ENCODE results near the gene LARP1B. TPM values are rescaled to one million over a fixed set of nuclear protein-coding genes. Genes with fewer than 3 reads are reported as not detected.

LARP1B gene
- total RNA-seq, 1 donor from 2014 or later, result 22.3 TPM

GRCh38 chr4:128176643-128177042 is 115.5 kb downstream of the LARP1B start:
- Mint-ChIP-seq H3K36me3 (ENCODE audit: insufficient read depth) (peaks cover 5% of the 10 kb centered on the region), H3K27me3 (no peaks in the 10 kb centered on the region), H3K27ac (no peak overlapping the region), H3K9me3 (ENCODE audit: low read depth) (no peaks in the 10 kb centered on the region), H3K4me3 (ENCODE audit: low read depth) (no peak overlapping the region), H3K4me1 (ENCODE audit: low read depth) (no peaks in the 10 kb centered on the region)
- TF ChIP-seq CTCF (IDR thresholded peaks at IDR 0.05; ENCODE audit: unreplicated experiment), result no peak
- no peak for DNase-seq (ENCODE audit: low spot score, unreplicated experiment)

- TF ChIP-seq CTCF (IDR thresholded peaks at IDR 0.05; ENCODE audit: unreplicated experiment), result no peak
- DNase-seq (ENCODE audit: low spot score, unreplicated experiment), result no peak
- Mint-ChIP-seq H3K27ac (no peak overlapping the region), H3K4me3 (ENCODE audit: low read depth) (no peak overlapping the region), H3K36me3 (ENCODE audit: insufficient read depth) (peaks cover 7% of the 10 kb centered on the region), H3K27me3 (no peaks in the 10 kb centered on the region), H3K4me1 (ENCODE audit: low read depth) (no peaks in the 10 kb centered on the region), H3K9me3 (ENCODE audit: low read depth) (peaks cover 3% of the 10 kb centered on the region)
These were observed 116.4 kb downstream of the LARP1B start for GRCh38 chr4:128177498-128177897.

GRCh38 chr4:128186623-128187022 is 125.5 kb downstream of the LARP1B start:
- H3K27ac Mint-ChIP-seq, result no peak overlapping the region
- H3K9me3 Mint-ChIP-seq (ENCODE audit: low read depth), result peaks cover 20% of the 10 kb centered on the region
- peaks cover 3% of the 10 kb centered on the region for H3K4me1 Mint-ChIP-seq (ENCODE audit: low read depth)
- H3K4me3 Mint-ChIP-seq (ENCODE audit: low read depth), result no peak overlapping the region
- no peak for TF ChIP-seq CTCF (IDR thresholded peaks at IDR 0.05; ENCODE audit: unreplicated experiment)
- DNase-seq (ENCODE audit: low spot score, unreplicated experiment), result no peak
- H3K27me3 Mint-ChIP-seq, result no peaks in the 10 kb centered on the region
- H3K36me3 Mint-ChIP-seq (ENCODE audit: insufficient read depth), result peaks cover 50% of the 10 kb centered on the region

- no peak overlapping the region for H3K27ac Mint-ChIP-seq
- H3K36me3 Mint-ChIP-seq (ENCODE audit: insufficient read depth), result peaks cover 20% of the 10 kb centered on the region
- H3K4me3 Mint-ChIP-seq (ENCODE audit: low read depth), result no peak overlapping the region
- H3K9me3 Mint-ChIP-seq (ENCODE audit: low read depth), result peaks cover 4% of the 10 kb centered on the region
- peak; percentile 32 for DNase-seq (ENCODE audit: low spot score, unreplicated experiment)
- H3K27me3 Mint-ChIP-seq, result no peaks in the 10 kb centered on the region
- TF ChIP-seq CTCF (IDR thresholded peaks at IDR 0.05; ENCODE audit: unreplicated experiment), result peak; percentile 93
- H3K4me1 Mint-ChIP-seq (ENCODE audit: low read depth), result peaks cover 3% of the 10 kb centered on the region
These were observed 130.1 kb downstream of the LARP1B start for GRCh38 chr4:128191115-128191781.

- no peak overlapping the region for H3K27ac Mint-ChIP-seq
- DNase-seq (ENCODE audit: low spot score, unreplicated experiment), result no peak
- TF ChIP-seq CTCF (IDR thresholded peaks at IDR 0.05; ENCODE audit: unreplicated experiment), result peak; percentile 18
- no peaks in the 10 kb centered on the region for H3K36me3 Mint-ChIP-seq (ENCODE audit: insufficient read depth)
- no peak overlapping the region for H3K4me3 Mint-ChIP-seq (ENCODE audit: low read depth)
- no peaks in the 10 kb centered on the region for H3K27me3 Mint-ChIP-seq
- no peaks in the 10 kb centered on the region for H3K9me3 Mint-ChIP-seq (ENCODE audit: low read depth)
- no peaks in the 10 kb centered on the region for H3K4me1 Mint-ChIP-seq (ENCODE audit: low read depth)
These were observed 159.4 kb downstream of the LARP1B start for GRCh38 chr4:128220286-128221235.

All from progenitor cell of endocrine pancreas (in vitro differentiated cells).